Endometrial microvascular endothelial cells (primary cell): ENCODE data around the gene RFTN1. TPM values are rescaled to one million over a fixed set of nuclear protein-coding genes. Genes with fewer than 3 reads are reported as not detected.

Experiments
- in situ Hi-C: cut with HindIII; loops from 2 replicates; pipeline ENCODE4 v1.10.0; 2017; ENCODE audit warnings: low sequenced_read_pairs, low pct_unique_long_range_greater_than_20kb; ENCODE audit errors: inconsistent ontology term
- total RNA-seq: library from RNA; depleted of rRNA; stranded (reverse); fragments of >200 nt; gene quantifications from one replicate; pipeline ENCODE4 v1.2.3, GENCODE V29; 2015; ENCODE audit errors: inconsistent ontology term

RFTN1 gene
- total RNA-seq, 1 donor from 2014 or later = 50.2 TPM

GRCh38 chr3:16359331-16359730 lies 154.2 kb downstream of the RFTN1 start:
- in situ Hi-C loops = no loop called here

- in situ Hi-C loops = no loop called here
These were observed 155.2 kb downstream of the RFTN1 start for GRCh38 chr3:16358336-16358735.

- in situ Hi-C loops = no loop called here
These were observed 156.0 kb downstream of the RFTN1 start for GRCh38 chr3:16357186-16358121.

GRCh38 chr3:16355828-16356227 lies 157.7 kb downstream of the RFTN1 start:
- in situ Hi-C loops = no loop called here

GRCh38 chr3:16354291-16354690 lies 159.2 kb downstream of the RFTN1 start:
- in situ Hi-C loops = no loop called here

- in situ Hi-C loops = no loop called here
These were observed 161.1 kb downstream of the RFTN1 start for GRCh38 chr3:16352428-16352827.

GRCh38 chr3:16350597-16351318 lies 162.7 kb downstream of the RFTN1 start:
- in situ Hi-C loops = no loop called here

- in situ Hi-C loops = no loop called here
These were observed 163.4 kb downstream of the RFTN1 start for GRCh38 chr3:16349986-16350596.

GRCh38 chr3:16347548-16347947 lies 166.0 kb downstream of the RFTN1 start:
- in situ Hi-C loops = no loop called here

- in situ Hi-C loops = no loop called here
These were observed 167.0 kb downstream of the RFTN1 start for GRCh38 chr3:16346413-16347081.

- in situ Hi-C loops = no loop called here
These were observed 170.4 kb downstream of the RFTN1 start for GRCh38 chr3:16343101-16343500.

GRCh38 chr3:16338999-16339398 lies 174.5 kb downstream of the RFTN1 start:
- in situ Hi-C loops = no loop called here

- in situ Hi-C loops = no loop called here
These were observed 175.5 kb downstream of the RFTN1 start for GRCh38 chr3:16337856-16338540.

- in situ Hi-C loops = no loop called here
These were observed 176.7 kb downstream of the RFTN1 start for GRCh38 chr3:16336825-16337224.

- in situ Hi-C loops = no loop called here
These were observed 177.5 kb downstream of the RFTN1 start for GRCh38 chr3:16335772-16336645.

GRCh38 chr3:16335333-16335732 lies 178.2 kb downstream of the RFTN1 start:
- in situ Hi-C loops = no loop called here

GRCh38 chr3:16334909-16335308 lies 178.6 kb downstream of the RFTN1 start:
- in situ Hi-C loops = no loop called here
